Endothelial cell of umbilical vein (primary cell): ENCODE measurements around the gene VEGFA.

ENCODE experiments used
- EZH2 ChIP-seq: IDR thresholded peaks from 2 replicates; pipeline ENCODE4 v1.6.1; 2012; ENCODE audit warnings: borderline replicate concordance, low read depth, mild to moderate bottlenecking, moderate library complexity, low read length, inconsistent platforms; ENCODE audit not compliant: severe bottlenecking
- JUN ChIP-seq: IDR thresholded peaks from 2 replicates; pipeline ENCODE4 v1.6.1; 2011; ENCODE audit warnings: borderline replicate concordance, low read depth; ENCODE audit not compliant: insufficient read length, insufficient read depth
- MAX ChIP-seq: IDR thresholded peaks from 2 replicates; pipeline ENCODE4 v1.6.1; 2011; ENCODE audit not compliant: insufficient read depth, insufficient read length
- MYC ChIP-seq: IDR thresholded peaks from one replicate; pipeline ENCODE4 v1.6.1; 2011; ENCODE audit warnings: mild to moderate bottlenecking, low read depth, low read length
- POLR2A ChIP-seq: IDR thresholded peaks from 2 replicates; pipeline ENCODE4 v1.6.1; 2012; ENCODE audit warnings: low read depth, mild to moderate bottlenecking, control low read depth, low read length

GRCh38 chr6:43741829-43742228, 28.2 kb upstream of the VEGFA start:
- TF ChIP-seq POLR2A (no peak), EZH2 (no peak), JUN (no peak), MYC (no peak), MAX (no peak)
